Measurements from ENCODE around the gene TFCP2L1.

The TFCP2L1 gene

GRCh38 chr2:121211689-121212151 is 73.3 kb downstream of the TFCP2L1 start:
- ChIA-PET POLR2A (no interaction called here), CTCF (interaction anchor here (0.7 to 1.9 kb wide), 3 partner anchors 8 to 109 kb away, joined by 3 to 4 read pairs (median 3); no protein-coding TSS in a partner anchor)
- H3K4me3 ChIP-seq (ENCODE audit: low read depth, low read length), result no peak overlapping the region
- H3K9me3 ChIP-seq (ENCODE audit: control insufficient read depth, insufficient read depth, low read depth, low read length), result no peaks in the 10 kb centered on the region
- TF ChIP-seq PRDM1 (tag by site-specific recombination; IDR thresholded peaks at IDR 0.05) (no peak), MZF1 (tag by site-specific recombination; IDR thresholded peaks at IDR 0.05; ENCODE audit: borderline replicate concordance) (no peak), ZNF24 (tag by site-specific recombination; IDR thresholded peaks at IDR 0.05) (no peak), ZNF580 (tag by site-specific recombination; IDR thresholded peaks at IDR 0.05) (no peak), ZNF37A (tag by site-specific recombination; IDR thresholded peaks at IDR 0.05) (no peak), ZNF555 (tag by site-specific recombination; conservative IDR thresholded peaks at IDR 0.05) (no peak), ZNF596 (tag by site-specific recombination; IDR thresholded peaks at IDR 0.05) (no peak), ZFP41 (tag by site-specific recombination; IDR thresholded peaks at IDR 0.05; ENCODE audit: borderline replicate concordance) (no peak), ZNF184 (tag by site-specific recombination; IDR thresholded peaks at IDR 0.05) (no peak), ZFHX2 (tag by site-specific recombination; conservative IDR thresholded peaks at IDR 0.05) (no peak), ZNF544 (tag by site-specific recombination; IDR thresholded peaks at IDR 0.05) (no peak), ZNF843 (tag by site-specific recombination; IDR thresholded peaks at IDR 0.05) (no peak), ZNF670 (tag by site-specific recombination; IDR thresholded peaks at IDR 0.05; ENCODE audit: low read depth) (no peak), ZBTB10 (tag by site-specific recombination; IDR thresholded peaks at IDR 0.05) (no peak), REPIN1 (tag by site-specific recombination; IDR thresholded peaks at IDR 0.05; ENCODE audit: low read depth) (no peak)
- H3K4me1 ChIP-seq (ENCODE audit: control insufficient read depth, insufficient read depth, low read length), result no peaks in the 10 kb centered on the region
- no peaks in the 10 kb centered on the region for H3K36me3 ChIP-seq (ENCODE audit: control insufficient read depth in 2 of 2, insufficient read depth in 1 of 2, low read length in 2 of 2)
- no peak overlapping the region for H3K27ac ChIP-seq (ENCODE audit: extremely low read depth, low read depth, low read length)

- no peaks in the 10 kb centered on the region for H3K9me3 ChIP-seq (ENCODE audit: control insufficient read depth, insufficient read depth, low read depth, low read length)
- no peak overlapping the region for H3K27ac ChIP-seq (ENCODE audit: extremely low read depth, low read depth, low read length)
- POLR2A ChIA-PET, result no interaction called here
- no peaks in the 10 kb centered on the region for H3K36me3 ChIP-seq (ENCODE audit: control insufficient read depth in 2 of 2, insufficient read depth in 1 of 2, low read length in 2 of 2)
- CTCF ChIA-PET, result interaction anchor here (1.1 to 1.9 kb wide), 2 partner anchors 7 to 83 kb away, joined by 3 to 4 read pairs; no protein-coding TSS in a partner anchor
- TF ChIP-seq ZNF664 (tag by site-specific recombination; IDR thresholded peaks at IDR 0.05), result no peak
- no peak for TF ChIP-seq KLF7 (tag by site-specific recombination; IDR thresholded peaks at IDR 0.05; ENCODE audit: borderline replicate concordance)
- TF ChIP-seq SALL2 (tag by site-specific recombination; IDR thresholded peaks at IDR 0.05; ENCODE audit: borderline replicate concordance), result no peak
- TF ChIP-seq ZNF16 (tag by site-specific recombination; IDR thresholded peaks at IDR 0.05; ENCODE audit: low read depth), result no peak
- no peak for TF ChIP-seq ZNF777 (tag by site-specific recombination; IDR thresholded peaks at IDR 0.05; ENCODE audit: borderline replicate concordance)
- TF ChIP-seq ZNF266 (tag by site-specific recombination; IDR thresholded peaks at IDR 0.05; ENCODE audit: low read depth), result no peak
- no peak for TF ChIP-seq ZBTB7A (tag by site-specific recombination; IDR thresholded peaks at IDR 0.05; ENCODE audit: low read depth)
- no peak for TF ChIP-seq ZNF600 (tag by site-specific recombination; IDR thresholded peaks at IDR 0.05)
- TF ChIP-seq ZNF624 (tag by site-specific recombination; IDR thresholded peaks at IDR 0.05), result no peak
- no peak for TF ChIP-seq ZNF560 (tag by site-specific recombination; IDR thresholded peaks at IDR 0.05; ENCODE audit: borderline replicate concordance)
- TF ChIP-seq SCRT2 (tag by site-specific recombination; IDR thresholded peaks at IDR 0.05), result no peak
- TF ChIP-seq ZNF776 (tag by site-specific recombination; IDR thresholded peaks at IDR 0.05; ENCODE audit: borderline replicate concordance), result no peak
- TF ChIP-seq ZNF580 (tag by site-specific recombination; IDR thresholded peaks at IDR 0.05), result no peak
- no peak for TF ChIP-seq PBX3 (CRISPR knock-in tag; IDR thresholded peaks at IDR 0.05)
- TF ChIP-seq KLF1 (tag by site-specific recombination; IDR thresholded peaks at IDR 0.05), result no peak
- TF ChIP-seq ZNF549 (tag by site-specific recombination; IDR thresholded peaks at IDR 0.05), result no peak
- TF ChIP-seq ZSCAN5A (tag by site-specific recombination; IDR thresholded peaks at IDR 0.05), result no peak
- H3K4me3 ChIP-seq (ENCODE audit: low read depth, low read length), result no peak overlapping the region
- no peaks in the 10 kb centered on the region for H3K4me1 ChIP-seq (ENCODE audit: control insufficient read depth, insufficient read depth, low read length)
These were observed 73.8 kb downstream of the TFCP2L1 start for GRCh38 chr2:121211251-121211650.
